PFSK-1 (cell line): ENCODE measurements around the gene MAGEB2.

Source experiments
- FOXP2 ChIP-seq: optimal IDR thresholded peaks from 2 replicates; pipeline ENCODE3; 2011; ENCODE audit warnings: borderline replicate concordance, control low read depth, inconsistent platforms; ENCODE audit not compliant: insufficient read depth; ENCODE audit errors: extremely low read length, extremely low read depth
- POLR2AphosphoS5 ChIP-seq: IDR thresholded peaks from 2 replicates; pipeline ENCODE4 v1.6.1; 2012; ENCODE audit warnings: low read depth, mild to moderate bottlenecking, control low read depth, low read length, moderate library complexity
- REST ChIP-seq, 2 experiments: IDR thresholded peaks; 2 replicates each; pipeline versions ENCODE4 v1.6.1 to v1.8.0; 2011 to 2012; ENCODE audit warnings: low read depth in 2 of 2, low read length in 2 of 2, control low read depth in 1 of 2, inconsistent platforms in 1 of 2, mild to moderate bottlenecking in 1 of 2, moderate library complexity in 1 of 2; ENCODE audit not compliant: insufficient read depth in 1 of 2
- SIN3A ChIP-seq: IDR thresholded peaks from 2 replicates; pipeline ENCODE4 v1.6.1; 2012; ENCODE audit warnings: mild to moderate bottlenecking, low read length, moderate library complexity, borderline replicate concordance; ENCODE audit not compliant: insufficient read depth
- TAF1 ChIP-seq: IDR thresholded peaks from 2 replicates; pipeline ENCODE4 v1.6.1; 2012; ENCODE audit warnings: low read length, control low read depth, borderline replicate concordance; ENCODE audit not compliant: insufficient read depth

Gene MAGEB2

GRCh38 chrX:30217465-30217864 lies 2.1 kb downstream of the MAGEB2 start:
- TF ChIP-seq SIN3A (no peak), REST (IDR thresholded peaks at IDR 0.05; ENCODE audit: insufficient read depth in 1 of 2, low read depth in 2 of 2, low read length in 2 of 2) (no peak), FOXP2 (no peak), TAF1 (no peak), POLR2AphosphoS5 (no peak)

DNA sequence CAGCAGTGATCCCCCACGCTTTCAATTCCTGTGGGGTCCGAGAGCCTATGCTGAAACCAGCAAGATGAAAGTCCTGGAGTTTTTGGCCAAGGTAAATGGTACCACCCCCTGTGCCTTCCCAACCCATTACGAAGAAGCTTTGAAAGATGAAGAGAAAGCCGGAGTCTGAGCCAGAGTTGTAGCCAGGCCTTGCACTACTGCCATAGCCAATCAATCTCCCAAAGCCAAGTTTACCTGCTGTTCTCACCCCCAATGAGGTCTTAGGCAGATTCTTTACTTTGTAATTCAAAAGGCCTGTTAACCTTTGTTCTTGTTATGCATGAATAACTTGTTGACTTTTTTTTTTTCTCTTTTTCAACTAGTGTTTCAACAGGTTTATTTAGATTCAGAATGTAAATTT lies 4.0 kb downstream of the MAGEB2 start:
- no peak for TF ChIP-seq FOXP2
- no peak for TF ChIP-seq POLR2AphosphoS5
- TF ChIP-seq REST (IDR thresholded peaks at IDR 0.05; ENCODE audit: insufficient read depth in 1 of 2, low read depth in 2 of 2, low read length in 2 of 2): no peak
- TF ChIP-seq SIN3A: no peak
- TF ChIP-seq TAF1: no peak

DNA sequence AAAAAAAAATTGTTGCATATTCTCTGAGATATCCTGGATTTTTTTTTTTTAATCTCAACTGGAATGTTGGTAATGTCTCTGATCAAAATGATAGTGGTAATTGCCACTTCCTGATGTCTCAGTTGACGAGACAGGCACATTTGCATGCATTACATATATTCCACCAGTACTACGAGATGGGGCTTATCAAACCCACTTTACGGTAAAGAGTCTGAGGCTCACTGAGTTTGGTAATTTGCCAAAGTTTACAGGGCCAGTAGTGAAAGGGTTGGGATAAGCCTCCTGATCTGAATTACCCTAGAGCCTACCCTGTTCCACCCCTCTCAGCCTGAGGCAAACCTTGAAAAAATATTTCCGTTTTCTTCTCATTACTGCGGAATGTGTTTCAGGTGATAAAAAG lies 5.3 kb downstream of the MAGEB2 start:
- no peak for TF ChIP-seq REST (IDR thresholded peaks at IDR 0.05; ENCODE audit: insufficient read depth in 1 of 2, low read depth in 2 of 2, low read length in 2 of 2)
- no peak for TF ChIP-seq POLR2AphosphoS5
- TF ChIP-seq FOXP2: no peak
- no peak for TF ChIP-seq TAF1
- TF ChIP-seq SIN3A: no peak

DNA sequence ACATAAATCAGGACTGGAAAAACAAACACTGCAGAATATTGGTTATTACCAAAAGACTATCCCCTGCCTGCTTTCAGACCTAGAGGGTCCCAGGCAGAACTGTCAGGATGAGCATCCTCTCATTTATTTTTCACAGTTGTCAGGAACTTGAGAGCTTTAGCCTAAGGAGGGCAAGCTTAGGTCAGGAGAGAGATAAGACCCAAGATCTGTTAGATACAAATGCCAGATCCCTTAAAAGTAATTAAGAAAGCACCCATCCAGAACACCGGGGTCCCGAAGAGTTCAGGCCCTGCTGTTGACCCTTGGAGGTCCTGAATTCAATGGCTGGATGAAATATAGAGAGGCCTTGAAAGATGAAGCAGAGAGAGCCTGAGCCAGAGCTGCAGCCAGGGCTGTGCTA lies 9.2 kb downstream of the MAGEB2 start:
- no peak for TF ChIP-seq SIN3A
- TF ChIP-seq POLR2AphosphoS5: no peak
- TF ChIP-seq REST (IDR thresholded peaks at IDR 0.05; ENCODE audit: insufficient read depth in 1 of 2, low read depth in 2 of 2, low read length in 2 of 2): no peak
- TF ChIP-seq FOXP2: no peak
- no peak for TF ChIP-seq TAF1

- no peak for TF ChIP-seq TAF1
- TF ChIP-seq SIN3A: no peak
- no peak for TF ChIP-seq FOXP2
- TF ChIP-seq POLR2AphosphoS5: no peak
- TF ChIP-seq REST (IDR thresholded peaks at IDR 0.05; ENCODE audit: insufficient read depth in 1 of 2, low read depth in 2 of 2, low read length in 2 of 2): no peak
Measured at GRCh38 chrX:30228526-30228925, 13.2 kb downstream of the MAGEB2 start.
